ENCODE measurements around the gene DNAH14. TPM values are rescaled to one million over a fixed set of nuclear protein-coding genes. Genes with fewer than 3 reads are reported as not detected.
"Not testable (repeated sequence)": the region's sequence is repeated elsewhere in the genome, so short reads cannot be mapped to it uniquely, and the experiment has no call there.

DNAH14 gene
- total and polyA plus RNA-seq, 2 donors (not counting 3 experiments of a cell fraction or from before 2014, with no cell fraction given): 1.5 to 7.1 TPM

GRCh38 chr1:225332686-225333085, 403.2 kb downstream of the DNAH14 start:
- no peaks in the 10 kb centered on the region for H3K9me1 ChIP-seq (replicated peaks; ENCODE audit: control insufficient read depth, extremely low read depth, insufficient read depth, low read length)
- no peak for FAIRE-seq
- H3K27me3 ChIP-seq (ENCODE audit: control insufficient read depth in 2 of 2, insufficient read depth in 2 of 2, low read length in 2 of 2): no peaks in the 10 kb centered on the region
- no peaks in the 10 kb centered on the region for H4K20me1 ChIP-seq (replicated peaks; ENCODE audit: control insufficient read depth, extremely low read depth, insufficient read depth, low read length)
- BruUV-seq (replicated peaks): no TSS peak
- ChIA-PET POLR2A (no interaction called here), CTCF (interaction anchor here (0.9 to 2.8 kb wide), 2 partner anchors 11 to 13 kb away, joined by 7 to 9 read pairs; no protein-coding TSS in a partner anchor)
- H3K27ac ChIP-seq (ENCODE audit: insufficient read depth, low read depth, low read length): no peak overlapping the region
- no peaks in the 10 kb centered on the region for H3K9me3 ChIP-seq (replicated peaks; ENCODE audit: control insufficient read depth, insufficient read depth, low read length)
- TF ChIP-seq POLR2A (IDR thresholded peaks at IDR 0.05; ENCODE audit: low read depth, low read length) (no peak), GATA2 (IDR thresholded peaks at IDR 0.05; ENCODE audit: insufficient read depth, insufficient read length, low read depth, low read length) (no peak), POLR2AphosphoS5 (IDR thresholded peaks at IDR 0.05; ENCODE audit: insufficient read depth, low read depth, low read length) (no peak), FOS (IDR thresholded peaks at IDR 0.05; ENCODE audit: borderline replicate concordance, insufficient read depth, low read length) (no peak)
- no peaks in the 10 kb centered on the region for H3K36me3 ChIP-seq (ENCODE audit: control insufficient read depth in 2 of 2, extremely low read depth in 1 of 2, insufficient read depth in 2 of 2, low read length in 2 of 2)
- no peaks in the 10 kb centered on the region for H3K4me1 ChIP-seq (ENCODE audit: control insufficient read depth, extremely low read depth, insufficient read depth, low read length)
- DNase-seq (ENCODE audit: low read depth, low spot score): no peak
- dilution Hi-C loops (cut with MboI; ENCODE audit: extremely low pct_ligation_motif_present, low sequenced_read_pairs) (no loop called here), intact Hi-C loops (cut with micrococcal nuclease) (no loop called here)
- no peak overlapping the region for H3K4me2 ChIP-seq (ENCODE audit: insufficient read depth, low read length)
- H3K79me2 ChIP-seq (ENCODE audit: control insufficient read depth, insufficient read depth, low read length): no peaks in the 10 kb centered on the region
- no peak overlapping the region for H3K9ac ChIP-seq (replicated peaks; ENCODE audit: extremely low read depth, insufficient read depth, low read length)
- no peak overlapping the region for H2AFZ ChIP-seq (ENCODE audit: low read depth, low read length)
- no peak overlapping the region for H3K4me3 ChIP-seq (replicated peaks in 1 of 3; ENCODE audit: insufficient read depth in 1 of 3, low read depth in 1 of 3, low read length in 3 of 3)

DNA sequence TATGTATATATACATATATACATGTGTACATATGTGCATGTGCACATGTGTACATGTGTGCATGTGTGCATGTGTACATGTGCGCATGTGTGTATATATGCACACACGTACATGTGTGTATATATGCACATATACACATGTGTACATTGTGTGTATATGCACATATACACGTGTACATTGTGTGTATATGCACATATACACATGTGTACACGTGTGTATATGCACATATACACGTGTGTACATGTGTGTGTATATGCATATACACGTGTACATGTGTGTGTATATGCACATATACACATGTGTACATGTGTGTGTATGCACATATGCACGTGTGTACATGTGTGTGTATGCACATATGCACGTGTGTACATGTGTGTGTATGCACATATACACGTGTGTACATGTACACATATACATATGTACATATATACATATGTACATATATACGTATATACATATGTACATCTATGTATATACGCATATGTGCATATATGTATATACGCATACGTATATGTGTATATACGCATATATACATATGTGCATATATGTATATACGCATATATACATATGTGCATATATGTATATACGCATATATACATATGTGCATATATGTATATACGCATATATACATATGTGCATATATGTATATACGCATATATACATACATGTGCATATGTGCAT, 405.8 kb downstream of the DNAH14 start:
- H3K9ac ChIP-seq (replicated peaks; ENCODE audit: extremely low read depth, insufficient read depth, low read length); intact Hi-C loops (cut with micrococcal nuclease); H2AFZ ChIP-seq (ENCODE audit: low read depth, low read length); H3K9me1 ChIP-seq (replicated peaks; ENCODE audit: control insufficient read depth, extremely low read depth, insufficient read depth, low read length); H3K36me3 ChIP-seq (ENCODE audit: control insufficient read depth in 2 of 2, extremely low read depth in 1 of 2, insufficient read depth in 2 of 2, low read length in 2 of 2); DNase-seq (ENCODE audit: low read depth, low spot score); H3K4me3 ChIP-seq (replicated peaks in 1 of 3; ENCODE audit: insufficient read depth in 1 of 3, low read depth in 1 of 3, low read length in 3 of 3); dilution Hi-C loops (cut with MboI; ENCODE audit: extremely low pct_ligation_motif_present, low sequenced_read_pairs); H3K27me3 ChIP-seq (ENCODE audit: control insufficient read depth in 2 of 2, insufficient read depth in 2 of 2, low read length in 2 of 2); H3K79me2 ChIP-seq (ENCODE audit: control insufficient read depth, insufficient read depth, low read length); H4K20me1 ChIP-seq (replicated peaks; ENCODE audit: control insufficient read depth, extremely low read depth, insufficient read depth, low read length); POLR2A ChIA-PET; FAIRE-seq; H3K4me1 ChIP-seq (ENCODE audit: control insufficient read depth, extremely low read depth, insufficient read depth, low read length); H3K9me3 ChIP-seq (replicated peaks; ENCODE audit: control insufficient read depth, insufficient read depth, low read length); CTCF ChIA-PET; H3K27ac ChIP-seq (ENCODE audit: insufficient read depth, low read depth, low read length); H3K4me2 ChIP-seq (ENCODE audit: insufficient read depth, low read length); BruUV-seq (replicated peaks): not testable (repeated sequence)

Measured in endothelial cell of umbilical vein (primary cell).